ENCODE results near the gene PHETA2.

DNA sequence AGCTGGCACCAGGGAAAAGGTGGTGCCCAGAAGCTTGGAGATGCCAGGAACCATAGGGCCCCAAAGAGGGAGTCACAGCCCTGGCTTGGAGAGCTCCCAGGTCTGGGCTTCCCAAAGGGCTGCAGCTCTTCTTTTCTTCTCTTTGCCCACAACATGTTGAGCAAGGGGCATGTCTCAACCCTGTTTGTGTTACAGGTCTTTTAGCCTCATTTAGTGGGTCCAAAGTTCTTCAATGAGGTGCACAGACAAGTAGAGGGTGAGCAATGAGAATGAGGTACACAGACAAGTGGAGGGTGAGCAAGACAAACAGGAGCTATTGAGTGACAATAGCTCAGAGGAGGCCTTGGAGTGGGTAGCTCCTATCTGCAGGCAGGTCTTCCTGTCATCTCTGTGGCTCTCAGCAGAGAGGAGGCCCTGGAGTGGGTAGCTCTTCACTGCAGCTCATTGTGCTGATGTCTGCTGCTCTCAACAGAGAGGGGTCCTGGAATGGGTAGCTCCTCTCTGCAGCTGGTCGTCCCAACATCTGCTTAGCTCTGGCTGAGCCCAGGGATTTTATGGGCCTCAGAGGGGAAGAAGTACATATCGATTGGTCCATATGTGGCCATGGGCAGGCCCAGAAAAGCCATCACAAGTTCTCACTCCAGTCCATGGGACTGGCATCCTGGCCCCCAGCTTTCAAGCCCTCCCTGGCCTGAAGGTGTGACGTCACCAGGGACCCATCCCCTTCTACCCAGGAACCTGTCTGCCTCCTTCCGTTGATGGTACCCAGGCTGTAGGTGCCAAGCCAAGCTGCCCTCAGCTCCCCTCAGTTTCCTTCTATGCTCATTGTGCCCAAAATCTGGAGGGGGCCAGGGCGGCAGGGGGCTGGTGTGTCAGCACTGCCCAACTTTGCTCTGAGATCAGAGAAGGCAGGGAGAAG is 40.5 kb upstream of the PHETA2 start:
- TF ChIP-seq, protein P1, sequence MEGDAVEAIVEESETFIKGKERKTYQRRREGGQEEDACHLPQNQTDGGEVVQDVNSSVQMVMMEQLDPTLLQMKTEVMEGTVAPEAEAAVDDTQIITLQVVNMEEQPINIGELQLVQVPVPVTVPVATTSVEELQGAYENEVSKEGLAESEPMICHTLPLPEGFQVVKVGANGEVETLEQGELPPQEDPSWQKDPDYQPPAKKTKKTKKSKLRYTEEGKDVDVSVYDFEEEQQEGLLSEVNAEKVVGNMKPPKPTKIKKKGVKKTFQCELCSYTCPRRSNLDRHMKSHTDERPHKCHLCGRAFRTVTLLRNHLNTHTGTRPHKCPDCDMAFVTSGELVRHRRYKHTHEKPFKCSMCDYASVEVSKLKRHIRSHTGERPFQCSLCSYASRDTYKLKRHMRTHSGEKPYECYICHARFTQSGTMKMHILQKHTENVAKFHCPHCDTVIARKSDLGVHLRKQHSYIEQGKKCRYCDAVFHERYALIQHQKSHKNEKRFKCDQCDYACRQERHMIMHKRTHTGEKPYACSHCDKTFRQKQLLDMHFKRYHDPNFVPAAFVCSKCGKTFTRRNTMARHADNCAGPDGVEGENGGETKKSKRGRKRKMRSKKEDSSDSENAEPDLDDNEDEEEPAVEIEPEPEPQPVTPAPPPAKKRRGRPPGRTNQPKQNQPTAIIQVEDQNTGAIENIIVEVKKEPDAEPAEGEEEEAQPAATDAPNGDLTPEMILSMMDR (IDR thresholded peaks at IDR 0.05) = no peak
- TF ChIP-seq POLR2A (IDR thresholded peaks at IDR 0.05) = no peak
